ENCODE measurements around the gene NFIX.

Gene NFIX

DNA sequence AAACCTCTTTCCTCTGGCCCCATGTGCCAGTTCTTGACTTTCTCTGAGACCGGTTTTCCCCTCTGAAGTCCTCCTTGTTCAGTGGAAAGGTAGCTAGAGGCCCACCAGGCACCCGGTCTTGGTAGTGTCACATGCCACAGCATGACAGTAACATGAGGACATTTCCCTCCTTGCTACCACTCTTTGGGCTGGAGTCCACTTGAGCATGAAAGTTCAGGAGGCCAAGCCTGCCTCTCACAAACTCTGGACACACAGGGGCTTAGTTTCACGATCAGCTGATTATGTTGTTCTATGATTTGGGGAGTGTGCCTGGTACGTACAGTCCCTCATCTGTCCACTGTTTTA is 45.6 kb downstream of the NFIX start:
- no peak overlapping the region for H3K27ac ChIP-seq (ENCODE audit: low read length)
- H4K20me1 ChIP-seq (ENCODE audit: insufficient read depth, low read length): peaks cover 14% of the 10 kb centered on the region
- H3K36me3 ChIP-seq (ENCODE audit: insufficient read depth, low read length): no peaks in the 10 kb centered on the region
- no peak overlapping the region for H3K4me2 ChIP-seq (ENCODE audit: insufficient read depth, low read length)
- DNase-seq: no peak
- H3K79me2 ChIP-seq (ENCODE audit: insufficient read depth, low read length): no peaks in the 10 kb centered on the region
- no peak overlapping the region for H3K9ac ChIP-seq (ENCODE audit: low read depth, low read length)
- H2AFZ ChIP-seq (ENCODE audit: low read depth, low read length): no peak overlapping the region
- ATAC-seq (ENCODE audit: insufficient read depth, low read depth): no peak
- H3K9me3 ChIP-seq (ENCODE audit: insufficient read depth, low read length, severe bottlenecking): no peaks in the 10 kb centered on the region
- TF ChIP-seq, protein P1, sequence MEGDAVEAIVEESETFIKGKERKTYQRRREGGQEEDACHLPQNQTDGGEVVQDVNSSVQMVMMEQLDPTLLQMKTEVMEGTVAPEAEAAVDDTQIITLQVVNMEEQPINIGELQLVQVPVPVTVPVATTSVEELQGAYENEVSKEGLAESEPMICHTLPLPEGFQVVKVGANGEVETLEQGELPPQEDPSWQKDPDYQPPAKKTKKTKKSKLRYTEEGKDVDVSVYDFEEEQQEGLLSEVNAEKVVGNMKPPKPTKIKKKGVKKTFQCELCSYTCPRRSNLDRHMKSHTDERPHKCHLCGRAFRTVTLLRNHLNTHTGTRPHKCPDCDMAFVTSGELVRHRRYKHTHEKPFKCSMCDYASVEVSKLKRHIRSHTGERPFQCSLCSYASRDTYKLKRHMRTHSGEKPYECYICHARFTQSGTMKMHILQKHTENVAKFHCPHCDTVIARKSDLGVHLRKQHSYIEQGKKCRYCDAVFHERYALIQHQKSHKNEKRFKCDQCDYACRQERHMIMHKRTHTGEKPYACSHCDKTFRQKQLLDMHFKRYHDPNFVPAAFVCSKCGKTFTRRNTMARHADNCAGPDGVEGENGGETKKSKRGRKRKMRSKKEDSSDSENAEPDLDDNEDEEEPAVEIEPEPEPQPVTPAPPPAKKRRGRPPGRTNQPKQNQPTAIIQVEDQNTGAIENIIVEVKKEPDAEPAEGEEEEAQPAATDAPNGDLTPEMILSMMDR (IDR thresholded peaks at IDR 0.05; ENCODE audit: borderline replicate concordance, extremely low read depth, low read length, poor library complexity, severe bottlenecking): no peak
- TF ChIP-seq EZH2 (IDR thresholded peaks at IDR 0.05; ENCODE audit: borderline replicate concordance, low read depth, low read length, severe bottlenecking): no peak
- H3K4me1 ChIP-seq (ENCODE audit: insufficient read depth, low read length): no peaks in the 10 kb centered on the region
- no peak overlapping the region for H3K4me3 ChIP-seq (ENCODE audit: low read depth in 1 of 2, low read length in 2 of 2)
- H3K27me3 ChIP-seq (ENCODE audit: insufficient read depth, low read length, poor library complexity): no peaks in the 10 kb centered on the region

DNA sequence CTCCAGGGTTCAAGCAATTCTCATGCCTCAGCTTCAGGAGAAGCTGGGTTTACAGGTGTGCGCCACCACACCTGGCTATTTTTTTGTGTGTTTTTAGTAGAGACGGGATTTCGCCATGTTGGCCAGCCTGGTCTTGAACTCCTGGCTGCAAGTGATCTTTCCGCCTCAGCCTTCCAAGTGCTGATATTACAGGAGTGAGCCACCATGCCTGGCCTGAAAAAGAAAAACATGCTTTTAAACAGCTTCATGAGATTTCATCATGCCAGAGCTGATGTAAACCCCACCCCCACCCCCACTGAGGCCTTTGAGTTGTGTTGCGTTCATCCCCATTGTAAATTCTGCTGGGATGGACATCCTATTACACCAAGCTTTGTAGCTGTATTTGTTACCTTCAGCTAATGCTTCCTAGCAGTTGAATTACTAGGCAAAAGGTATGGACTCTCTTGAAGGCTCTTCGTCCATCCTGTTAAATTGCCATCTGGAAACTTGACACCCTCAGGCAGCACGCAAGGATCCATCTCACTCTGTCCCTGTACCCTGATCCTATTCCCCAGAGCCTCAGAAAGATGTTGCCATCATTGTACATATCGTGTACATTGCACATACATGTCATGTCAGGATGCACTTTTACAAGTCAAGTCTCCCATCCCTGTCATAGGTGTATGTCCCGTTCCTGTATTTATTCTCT is 47.3 kb downstream of the NFIX start:
- no peak for TF ChIP-seq EZH2 (IDR thresholded peaks at IDR 0.05; ENCODE audit: borderline replicate concordance, low read depth, low read length, severe bottlenecking)
- TF ChIP-seq, protein P1 (IDR thresholded peaks at IDR 0.05; ENCODE audit: borderline replicate concordance, extremely low read depth, low read length, poor library complexity, severe bottlenecking): no peak
- Histone ChIP-seq H3K4me2 (ENCODE audit: insufficient read depth, low read length) (no peak overlapping the region), H4K20me1 (ENCODE audit: insufficient read depth, low read length) (peaks cover 18% of the 10 kb centered on the region), H3K79me2 (ENCODE audit: insufficient read depth, low read length) (no peaks in the 10 kb centered on the region), H3K27me3 (ENCODE audit: insufficient read depth, low read length, poor library complexity) (no peaks in the 10 kb centered on the region), H3K9ac (ENCODE audit: low read depth, low read length) (no peak overlapping the region), H3K4me3 (ENCODE audit: low read depth in 1 of 2, low read length in 2 of 2) (no peak overlapping the region), H3K36me3 (ENCODE audit: insufficient read depth, low read length) (no peaks in the 10 kb centered on the region), H3K4me1 (ENCODE audit: insufficient read depth, low read length) (no peaks in the 10 kb centered on the region), H3K27ac (ENCODE audit: low read length) (no peak overlapping the region), H3K9me3 (ENCODE audit: insufficient read depth, low read length, severe bottlenecking) (no peaks in the 10 kb centered on the region), H2AFZ (ENCODE audit: low read depth, low read length) (no peak overlapping the region)
- ATAC-seq (ENCODE audit: insufficient read depth, low read depth): no peak
- no peak for DNase-seq

DNA sequence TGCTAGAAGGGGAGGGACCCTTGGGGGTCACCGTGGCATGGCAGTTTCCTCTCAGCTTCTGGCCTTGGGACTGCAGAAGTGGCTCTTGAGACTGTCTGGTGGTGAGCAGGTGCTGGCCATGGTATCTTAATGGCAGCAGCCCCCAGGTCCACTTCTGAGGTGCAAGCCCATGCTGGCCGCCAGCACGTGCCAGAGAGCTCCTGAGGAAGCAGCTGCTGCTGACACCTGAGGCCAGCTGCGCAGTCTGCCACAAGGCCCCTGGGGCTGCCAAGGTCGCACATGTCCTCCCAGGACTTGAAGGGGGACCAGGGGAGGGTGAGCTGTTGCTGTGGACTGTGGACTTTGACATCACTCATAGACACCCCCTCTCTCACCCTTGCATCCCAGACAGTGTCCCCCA is 48.0 kb downstream of the NFIX start:
- Histone ChIP-seq H3K36me3 (ENCODE audit: insufficient read depth, low read length) (no peaks in the 10 kb centered on the region), H2AFZ (ENCODE audit: low read depth, low read length) (no peak overlapping the region), H3K4me2 (ENCODE audit: insufficient read depth, low read length) (no peak overlapping the region), H3K9me3 (ENCODE audit: insufficient read depth, low read length, severe bottlenecking) (no peaks in the 10 kb centered on the region), H3K27ac (ENCODE audit: low read length) (no peak overlapping the region), H3K79me2 (ENCODE audit: insufficient read depth, low read length) (no peaks in the 10 kb centered on the region), H4K20me1 (ENCODE audit: insufficient read depth, low read length) (peaks cover 18% of the 10 kb centered on the region), H3K9ac (ENCODE audit: low read depth, low read length) (no peak overlapping the region), H3K4me3 (ENCODE audit: low read depth in 1 of 2, low read length in 2 of 2) (no peak overlapping the region), H3K4me1 (ENCODE audit: insufficient read depth, low read length) (no peaks in the 10 kb centered on the region), H3K27me3 (ENCODE audit: insufficient read depth, low read length, poor library complexity) (no peaks in the 10 kb centered on the region)
- TF ChIP-seq, protein P1 (IDR thresholded peaks at IDR 0.05; ENCODE audit: borderline replicate concordance, extremely low read depth, low read length, poor library complexity, severe bottlenecking): no peak
- no peak for TF ChIP-seq EZH2 (IDR thresholded peaks at IDR 0.05; ENCODE audit: borderline replicate concordance, low read depth, low read length, severe bottlenecking)
- no peak for DNase-seq
- ATAC-seq (ENCODE audit: insufficient read depth, low read depth): no peak
